HG03342 (cell line): ENCODE data around the gene PIAS1.
"Not testable (repeated sequence)": the region's sequence is repeated elsewhere in the genome, so short reads cannot be mapped to it uniquely, and the experiment has no call there.

Experiments used
- ATAC-seq: cut with Tn5 transposase; IDR thresholded peaks from one replicate; pipeline ENCODE4 v1.9.1; 2021; ENCODE audit warnings: mild to moderate bottlenecking, moderate library complexity; ENCODE audit not compliant: unreplicated experiment

Gene PIAS1

DNA sequence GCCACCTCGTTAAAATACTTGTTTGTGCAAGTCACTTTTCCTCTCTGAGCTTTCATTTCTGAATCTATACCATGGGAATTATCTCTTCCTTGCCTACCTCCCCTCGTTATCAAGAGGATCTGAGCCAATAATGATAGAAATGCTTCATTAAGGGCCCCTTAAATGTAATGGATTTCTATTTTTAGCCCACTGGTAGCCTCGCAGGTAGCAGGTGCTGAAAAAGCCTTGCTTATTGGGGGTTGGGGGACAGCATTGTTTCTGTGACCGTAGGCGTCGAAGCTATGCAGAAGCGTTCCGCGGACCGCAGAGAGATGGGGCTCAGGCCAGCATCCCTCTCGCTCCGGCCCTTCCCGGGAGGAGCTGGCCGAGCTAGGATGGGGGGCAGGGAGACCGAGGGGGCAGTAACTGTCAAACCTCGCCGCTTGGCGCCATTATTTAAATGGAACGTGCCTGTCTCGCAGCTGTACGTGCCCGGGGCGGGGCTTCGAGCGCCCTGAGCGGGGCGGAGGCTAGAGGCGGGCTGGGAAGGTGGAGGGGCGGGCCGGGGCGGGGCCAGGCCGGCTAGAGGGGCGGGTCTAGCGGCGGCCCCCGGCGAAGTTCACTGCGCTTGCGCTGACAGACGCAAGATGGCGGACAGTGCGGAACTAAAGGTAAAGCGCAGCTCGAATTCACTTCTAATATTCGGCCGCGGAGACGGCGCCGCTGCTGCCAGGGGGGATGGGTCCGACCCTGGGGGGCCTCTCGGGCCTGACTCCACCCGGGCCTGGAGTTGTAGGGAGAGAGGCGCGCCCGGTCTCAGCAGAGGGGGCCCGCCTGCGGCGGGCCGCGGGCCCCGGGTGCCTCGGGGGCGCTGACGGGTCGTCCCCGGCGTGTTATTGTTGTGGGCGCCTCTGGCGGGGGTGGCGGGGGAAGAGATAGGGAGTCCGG is at the start of gene PIAS1:
Gene PIAS1 (plus strand): TSS at position 615 of the 927 bp plus-strand sequence. CDS start 12 bp downstream, at position 627.
- peak; percentile 83 for ATAC-seq

- ATAC-seq = not testable (repeated sequence)
These were observed 46.5 kb upstream of the PIAS1 start for GRCh38 chr15:68007642-68008041.

DNA sequence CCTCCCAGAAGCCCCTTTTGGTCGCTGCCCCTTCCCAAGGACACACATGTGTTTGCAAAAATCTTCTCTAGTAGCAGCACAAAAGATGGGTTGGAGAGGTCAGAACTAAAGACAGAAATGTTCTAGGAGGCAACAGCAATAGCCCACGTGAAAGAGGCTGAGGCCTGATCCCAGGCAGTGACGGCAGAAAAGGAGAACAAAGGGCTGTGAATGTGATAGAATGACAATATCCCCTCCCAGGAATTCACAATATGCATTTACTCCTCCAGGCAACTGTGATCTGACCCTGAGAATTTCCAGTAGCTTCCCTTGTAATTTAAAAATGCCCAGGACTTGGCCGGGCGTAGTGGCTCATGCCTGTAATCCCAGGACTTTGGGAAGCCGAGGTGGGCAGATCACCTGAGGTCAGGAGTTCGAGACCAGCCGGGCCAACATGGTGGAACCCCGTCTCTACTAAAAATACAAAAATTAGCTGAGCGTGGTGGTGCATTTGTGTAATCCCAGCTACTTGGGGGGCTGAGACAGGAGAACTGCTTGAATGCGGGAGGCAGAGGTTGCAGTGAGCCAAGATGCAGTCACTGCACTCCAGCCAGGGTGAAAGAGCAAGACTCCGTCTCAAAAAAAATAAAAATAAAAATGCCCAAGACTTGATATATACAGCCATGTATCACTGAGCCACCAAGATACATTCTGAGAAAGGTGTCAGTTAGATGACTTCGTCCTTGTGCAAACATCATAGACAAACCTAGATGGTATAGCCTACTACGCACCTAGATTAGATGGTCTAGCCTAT is 43.6 kb upstream of the PIAS1 start:
- ATAC-seq = no peak

DNA sequence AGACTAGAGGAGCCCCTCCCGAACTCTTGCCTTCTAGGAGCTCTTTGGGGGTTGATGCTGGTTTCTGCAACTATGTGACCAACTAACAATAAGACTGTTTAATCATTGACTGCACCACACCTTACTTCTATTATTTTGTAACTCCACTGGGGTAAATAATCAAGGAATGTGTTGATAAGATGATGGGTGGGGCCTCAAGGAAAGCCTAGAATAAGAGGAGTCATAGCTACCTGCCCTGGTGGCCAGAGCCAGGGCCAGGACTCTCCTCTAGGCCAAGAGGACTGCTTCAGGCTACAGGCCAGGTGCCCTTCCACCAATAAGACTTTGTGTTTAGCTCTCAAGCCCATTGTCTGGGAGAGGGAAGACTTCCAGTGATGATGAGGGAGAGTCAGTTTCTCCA is 41.2 kb upstream of the PIAS1 start:
- no peak for ATAC-seq

DNA sequence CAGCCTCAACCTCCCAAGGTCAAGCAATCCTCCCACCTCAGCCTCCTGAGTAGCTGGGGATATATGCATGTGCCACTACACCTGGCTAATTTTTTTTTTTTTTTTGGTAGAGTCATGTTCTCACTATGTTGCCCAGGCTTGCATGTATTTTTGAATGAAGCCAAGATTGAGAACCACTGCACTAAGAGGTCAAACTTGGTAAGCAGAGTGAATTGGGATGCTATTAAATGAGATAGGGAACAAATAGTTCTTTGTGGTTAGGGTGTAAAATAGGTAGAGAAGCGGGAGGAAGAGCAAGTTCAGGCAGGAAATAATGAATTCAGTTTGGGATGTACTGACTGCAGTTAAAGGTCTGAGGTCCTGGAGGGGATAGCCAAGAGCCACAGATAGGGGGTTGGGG is 39.9 kb upstream of the PIAS1 start:
- no peak for ATAC-seq

DNA sequence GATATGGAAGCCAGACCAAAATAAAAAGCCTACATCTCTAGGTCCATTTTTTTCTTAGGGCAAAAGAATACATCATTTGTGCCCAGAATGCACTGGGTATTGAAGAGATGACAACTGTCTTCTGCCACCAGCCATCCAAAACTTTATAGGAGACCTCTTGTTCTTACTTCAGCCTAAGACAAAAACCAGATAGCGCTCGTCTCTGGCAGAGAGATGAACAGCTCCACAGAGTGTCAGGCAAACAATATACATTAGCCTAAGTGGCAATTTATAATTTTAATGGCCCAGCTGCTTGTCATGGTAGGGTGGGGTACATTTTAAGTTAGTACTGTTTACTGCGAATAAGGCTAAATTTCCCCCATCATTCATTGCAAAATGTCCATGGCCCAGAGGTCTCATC is 38.9 kb upstream of the PIAS1 start:
- ATAC-seq = no peak

DNA sequence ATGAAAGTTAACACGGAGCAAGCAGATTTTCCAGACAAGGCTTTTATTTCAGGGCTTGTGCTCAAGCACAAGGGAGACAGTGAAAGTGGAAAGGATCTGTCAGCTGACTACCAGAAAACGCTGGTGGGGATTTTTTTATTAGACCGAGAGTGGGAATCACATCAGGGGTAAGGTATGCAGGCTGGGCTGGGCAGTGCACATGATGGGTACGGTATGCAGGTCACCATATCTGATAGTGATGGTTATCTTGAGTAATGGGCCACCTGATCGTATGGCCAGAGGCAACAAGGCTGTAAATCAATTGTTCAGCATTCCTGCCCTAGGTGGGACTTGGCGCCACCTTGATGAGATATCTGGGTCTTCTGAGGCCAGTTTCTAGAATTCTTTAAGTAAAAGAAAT is 36.9 kb upstream of the PIAS1 start:
- ATAC-seq = no peak

DNA sequence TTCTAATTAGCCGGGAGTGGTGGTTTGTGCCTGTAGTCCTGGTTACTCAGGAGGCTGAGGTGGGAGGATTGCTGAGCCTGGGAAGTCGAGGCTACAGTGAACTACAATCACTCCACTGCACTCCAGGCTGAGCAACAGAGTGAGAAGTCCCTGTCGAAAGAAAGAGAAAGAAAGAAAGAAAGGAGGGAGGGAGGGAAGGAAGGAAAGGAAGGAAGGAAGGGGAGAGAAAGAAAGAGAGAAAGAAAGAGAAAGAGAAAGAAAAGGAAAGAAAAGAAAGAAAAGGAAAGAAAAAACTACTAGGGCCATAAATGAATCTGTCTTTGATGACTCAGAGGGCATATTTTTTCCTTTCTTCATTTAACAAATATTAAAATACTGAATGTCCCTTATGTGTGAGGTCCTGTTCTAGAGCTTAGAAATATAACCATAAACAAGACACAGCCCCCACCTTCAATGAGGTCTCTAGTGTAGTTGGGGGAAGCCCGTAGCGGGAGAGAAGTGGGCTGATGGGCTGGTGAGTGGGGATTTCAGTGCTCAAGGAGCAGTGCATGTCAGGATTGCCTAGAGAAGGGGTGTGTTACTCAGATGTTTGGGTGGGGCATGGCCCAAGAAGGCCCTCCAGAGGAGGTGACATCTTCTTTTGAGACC is 35.2 kb upstream of the PIAS1 start:
- ATAC-seq = no peak

DNA sequence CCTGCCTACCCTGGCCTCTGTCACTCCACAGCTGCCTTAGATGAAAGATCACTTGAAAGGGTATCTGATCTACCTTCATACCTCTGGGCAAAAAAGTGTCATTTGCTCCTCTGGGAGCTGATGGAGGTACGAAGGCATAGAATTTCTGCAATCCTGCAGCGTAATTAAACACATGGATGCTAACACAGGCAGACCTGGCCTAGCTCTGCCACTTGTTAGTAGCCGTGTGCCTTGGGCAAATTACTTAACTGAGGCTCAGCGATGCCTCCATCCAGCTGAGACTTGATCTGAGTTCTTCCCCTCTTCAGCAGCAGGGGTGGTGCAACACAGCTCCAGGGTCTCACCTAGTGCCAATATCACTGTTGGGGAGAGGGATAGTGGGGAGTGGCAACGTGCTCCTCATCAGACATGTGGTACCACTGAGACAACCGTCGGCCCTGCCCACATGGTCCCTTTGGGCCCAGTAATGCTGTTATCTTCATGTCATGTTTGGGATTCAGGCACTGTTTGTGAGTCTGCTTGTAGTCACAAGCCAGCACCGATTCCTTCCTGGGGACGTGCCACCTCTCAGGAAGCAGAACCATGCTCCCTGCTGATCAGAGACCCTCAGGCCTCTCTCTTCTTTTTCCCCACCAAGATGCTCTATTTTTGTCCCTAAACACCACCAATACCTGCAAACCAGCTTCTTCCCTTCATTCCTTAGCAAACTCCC is 34.1 kb upstream of the PIAS1 start:
- no peak for ATAC-seq

DNA sequence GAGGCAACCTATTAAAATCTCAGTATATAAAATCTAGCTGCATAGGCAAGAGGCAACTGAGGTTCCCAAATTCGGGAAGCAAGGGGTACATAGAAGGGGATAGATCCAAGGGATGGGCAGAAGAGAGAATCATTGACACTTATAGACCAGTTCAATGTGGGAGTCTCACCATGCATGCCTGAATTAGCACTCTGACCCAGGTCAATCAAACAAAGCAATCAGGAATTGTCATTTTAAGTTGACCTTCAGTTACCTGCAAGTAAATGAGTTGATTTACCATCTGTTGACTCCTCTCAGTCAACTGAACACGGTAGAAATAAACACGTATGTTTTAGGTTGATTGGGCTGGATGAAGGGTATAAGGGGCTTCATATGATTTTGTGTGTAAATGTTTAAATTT is 33.4 kb upstream of the PIAS1 start:
- ATAC-seq = no peak

GRCh38 chr15:68022061-68022460 is 32.1 kb upstream of the PIAS1 start:
- ATAC-seq = no peak

DNA sequence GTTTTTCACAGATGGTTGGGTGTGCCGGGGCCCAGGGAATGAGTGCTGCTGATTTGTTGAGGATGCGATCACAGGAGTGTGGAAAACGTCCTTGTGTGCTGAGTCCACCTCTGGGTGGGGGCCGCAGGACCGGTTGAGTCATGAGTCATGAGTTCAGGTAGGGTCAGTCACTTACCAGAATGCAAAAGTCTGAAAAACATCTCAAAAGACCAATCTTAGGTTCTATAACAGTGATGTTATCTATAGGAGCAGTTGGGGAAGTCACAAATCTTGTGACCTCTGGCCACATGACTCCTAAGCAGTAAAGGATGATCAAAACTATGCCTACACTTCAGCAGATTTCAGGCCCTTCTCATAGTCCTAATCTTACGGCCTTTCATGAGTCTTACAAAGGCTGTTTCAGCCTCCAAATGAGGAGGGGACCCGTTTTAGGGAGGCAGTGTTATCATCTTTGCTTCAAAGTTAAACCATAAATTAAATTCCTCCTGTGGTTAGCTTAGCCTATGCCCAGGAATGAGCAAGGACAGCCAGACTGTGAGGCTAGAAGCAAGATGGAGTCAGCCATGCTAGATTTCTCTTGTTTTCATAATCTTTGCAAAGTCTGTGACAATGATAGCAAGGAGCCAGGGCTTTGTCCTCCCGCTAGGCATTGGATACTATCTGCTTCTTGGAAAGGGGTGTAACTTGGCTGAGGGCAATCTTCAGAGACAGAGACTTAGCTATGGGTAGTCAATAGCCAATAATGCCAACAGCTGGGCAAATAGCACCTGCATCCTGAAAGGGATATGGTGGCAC is 30.6 kb upstream of the PIAS1 start:
- ATAC-seq = no peak

DNA sequence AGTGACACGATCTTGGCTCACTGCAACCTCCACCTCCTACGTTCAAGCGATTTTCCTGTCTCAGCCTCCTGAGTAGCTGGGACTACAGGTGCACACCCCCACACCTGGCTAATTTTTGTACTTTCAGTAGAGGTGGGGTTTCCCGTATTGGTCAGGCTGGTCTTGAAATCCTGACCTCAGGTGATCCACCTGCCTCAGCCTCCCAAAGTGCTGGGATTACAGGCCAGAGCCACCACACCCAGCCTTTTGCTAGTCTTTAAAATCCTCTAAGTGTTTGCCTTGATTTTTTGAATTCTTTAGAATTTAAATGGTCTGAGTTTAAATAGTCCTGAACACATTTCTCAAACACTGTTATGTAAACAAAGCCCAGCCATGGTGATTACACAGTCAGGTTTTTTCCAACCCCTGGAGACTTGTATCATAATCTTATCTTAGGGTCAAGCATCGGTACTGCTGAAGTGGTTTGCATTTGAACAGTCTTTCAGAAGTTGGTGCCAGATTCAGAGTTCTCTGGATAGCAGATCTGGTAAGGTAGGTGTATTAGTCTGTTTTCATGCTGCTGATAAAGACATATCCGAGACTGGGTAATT is 28.2 kb upstream of the PIAS1 start:
- no peak for ATAC-seq

DNA sequence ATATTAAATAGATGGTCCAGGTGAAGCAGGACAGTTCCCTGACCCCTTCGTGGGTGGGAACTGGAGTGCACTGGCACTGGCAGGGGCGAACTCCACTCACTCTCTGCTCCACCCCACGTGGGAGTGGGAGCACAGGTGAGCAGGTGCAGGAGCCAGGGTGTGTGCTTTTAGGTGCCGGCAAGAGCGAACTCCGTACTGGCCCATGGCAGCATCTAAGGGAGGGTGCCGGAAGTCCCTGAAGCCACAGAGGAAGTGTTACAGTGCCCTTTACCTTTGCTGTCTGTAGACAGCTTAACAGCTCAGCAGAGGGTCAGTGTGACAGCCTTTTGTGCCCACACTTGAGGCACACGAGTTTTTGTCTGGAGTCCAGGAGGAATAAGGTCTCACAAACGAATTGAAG is 26.7 kb upstream of the PIAS1 start:
- no peak for ATAC-seq

- no peak for ATAC-seq
These were observed 25.8 kb upstream of the PIAS1 start for GRCh38 chr15:68028137-68028887.

DNA sequence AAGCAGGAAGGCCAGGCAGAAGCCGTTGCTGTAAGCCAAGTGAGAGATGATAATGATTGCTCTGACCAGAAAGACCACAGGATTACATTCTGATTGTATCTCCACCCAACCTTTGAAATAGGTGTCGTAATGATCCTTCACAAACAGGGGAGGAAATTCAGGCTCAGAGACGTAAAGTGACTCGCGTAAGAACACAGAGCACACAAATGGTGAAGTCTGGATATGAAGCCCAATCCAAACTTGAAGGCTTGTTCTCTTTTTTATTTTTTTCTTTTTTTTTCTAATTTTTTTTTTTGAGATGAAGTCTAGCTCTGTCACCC is 25.3 kb upstream of the PIAS1 start:
- ATAC-seq = no peak

GRCh38 chr15:68029959-68030358 is 24.2 kb upstream of the PIAS1 start:
- ATAC-seq = no peak

- no peak for ATAC-seq
These were observed 22.7 kb upstream of the PIAS1 start for GRCh38 chr15:68031404-68031803.

DNA sequence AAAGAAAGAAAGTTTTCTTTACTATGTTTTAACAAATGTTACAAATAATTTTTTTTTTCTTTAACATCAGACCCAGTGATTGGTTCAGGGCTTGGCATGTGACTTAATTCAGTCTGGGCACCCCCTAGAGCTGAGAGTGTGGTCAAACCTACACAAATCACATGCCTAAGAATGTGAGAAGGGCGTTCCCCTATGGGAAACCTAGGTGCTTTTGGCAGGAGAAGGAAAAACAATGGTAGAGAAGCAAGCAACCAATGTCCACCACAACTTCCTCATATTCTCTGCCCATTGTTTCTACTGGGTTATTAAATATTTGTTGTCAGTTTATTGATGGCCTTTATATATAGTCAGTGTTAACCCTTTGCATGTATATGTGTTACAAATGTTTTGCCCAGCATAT is 21.4 kb upstream of the PIAS1 start:
- ATAC-seq = no peak
